SK-N-MC (cell line): ENCODE data around the gene FHL5.

ENCODE experiments used
- DNase-seq: peaks from one replicate; pipeline ENCODE4 v3.0.0-alpha.2; 2011; ENCODE audit warnings: low read depth, low spot score
- H3K27ac ChIP-seq: fragments of 200-600 bp; sonication (generic); 2 replicates; pipeline ENCODE4 v1.5.1; 2016; ENCODE audit warnings: mixed run types
- H3K36me3 ChIP-seq: fragments of 200-600 bp; sonication (generic); 2 replicates; pipeline ENCODE4 v1.6.1; 2017; ENCODE audit warnings: antibody characterized with exemption, low read length, mixed read lengths; ENCODE audit not compliant: insufficient read depth
- H3K4me3 ChIP-seq: fragments of 200-600 bp; sonication (generic); 2 replicates; pipeline ENCODE4 v1.5.1; 2016
- H3K9ac ChIP-seq: fragments of 200-600 bp; sonication (generic); 2 replicates; pipeline ENCODE4 v1.8.0; 2017; ENCODE audit warnings: mixed run types, mixed read lengths; ENCODE audit not compliant: insufficient read length
- H3K9me3 ChIP-seq: fragments of 200-600 bp; sonication (generic); 2 replicates; pipeline ENCODE4 v1.6.1; 2017; ENCODE audit warnings: low read depth, mild to moderate bottlenecking, antibody characterized with exemption, low read length, moderate library complexity, mixed read lengths
- EZH2 ChIP-seq: fragments of 200-600 bp; sonication (generic); IDR thresholded peaks from one replicate; pipeline ENCODE4 v1.6.1; 2017; ENCODE audit warnings: antibody characterized with exemption
- FOXP2 ChIP-seq: optimal IDR thresholded peaks from 2 replicates; pipeline ENCODE3; 2011; ENCODE audit warnings: mild to moderate bottlenecking, moderate library complexity; ENCODE audit not compliant: insufficient read depth; ENCODE audit errors: extremely low read length, control extremely low read depth
- POLR2AphosphoS5 ChIP-seq: IDR thresholded peaks from 2 replicates; pipeline ENCODE4 v1.6.1; 2012; ENCODE audit warnings: mild to moderate bottlenecking, low read depth, low read length, borderline replicate concordance

The FHL5 gene

DNA sequence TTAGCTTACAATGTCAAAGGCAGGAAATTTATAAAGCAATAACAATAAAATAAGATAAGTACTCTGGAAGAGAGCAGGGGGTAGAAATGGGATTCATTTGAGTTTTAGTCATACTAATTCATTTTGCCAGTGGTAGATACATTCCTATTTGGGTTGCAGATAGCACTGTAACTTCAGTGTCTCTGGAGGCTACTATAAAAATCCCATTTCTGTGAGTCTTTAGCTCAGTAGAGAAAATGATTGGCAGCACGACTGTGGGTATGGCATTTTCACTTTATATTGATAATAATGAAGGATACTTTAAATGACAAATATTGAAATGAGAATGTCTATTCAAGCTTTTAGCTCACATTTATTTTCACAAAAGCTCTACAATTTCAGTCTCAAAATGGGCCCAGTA lies 93.6 kb downstream of the FHL5 start:
- no peak for DNase-seq
- TF ChIP-seq POLR2AphosphoS5 (no peak), EZH2 (no peak), FOXP2 (no peak)
- no peak overlapping the region for H3K4me3 ChIP-seq
- no peak overlapping the region for H3K9ac ChIP-seq
- H3K27ac ChIP-seq, result no peak overlapping the region
- H3K9me3 ChIP-seq, result no peaks in the 10 kb centered on the region
- no peaks in the 10 kb centered on the region for H3K36me3 ChIP-seq

DNA sequence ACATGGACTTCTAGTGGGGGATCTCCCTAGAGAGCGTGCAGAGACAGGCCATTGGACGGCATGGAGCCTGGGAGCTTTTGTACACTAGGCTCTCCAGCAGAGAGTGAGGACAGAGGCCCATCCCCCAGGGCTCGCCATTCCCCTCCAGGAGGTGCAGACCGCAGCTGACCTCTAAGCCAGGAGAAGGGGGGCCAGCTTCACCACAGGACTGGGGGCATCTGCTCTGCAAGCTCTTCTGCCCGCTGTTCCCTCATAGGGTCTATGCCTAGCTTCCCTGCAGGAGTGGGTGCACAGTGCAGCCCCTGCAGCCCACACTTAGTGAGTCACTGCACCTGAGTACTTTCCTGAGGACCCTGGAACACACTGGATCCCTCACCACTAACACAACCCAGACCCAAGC lies 94.4 kb downstream of the FHL5 start:
- Histone ChIP-seq H3K9me3 (no peaks in the 10 kb centered on the region), H3K27ac (no peak overlapping the region), H3K4me3 (no peak overlapping the region), H3K9ac (no peak overlapping the region), H3K36me3 (no peaks in the 10 kb centered on the region)
- DNase-seq, result no peak
- TF ChIP-seq POLR2AphosphoS5 (no peak), FOXP2 (no peak), EZH2 (no peak)

DNA sequence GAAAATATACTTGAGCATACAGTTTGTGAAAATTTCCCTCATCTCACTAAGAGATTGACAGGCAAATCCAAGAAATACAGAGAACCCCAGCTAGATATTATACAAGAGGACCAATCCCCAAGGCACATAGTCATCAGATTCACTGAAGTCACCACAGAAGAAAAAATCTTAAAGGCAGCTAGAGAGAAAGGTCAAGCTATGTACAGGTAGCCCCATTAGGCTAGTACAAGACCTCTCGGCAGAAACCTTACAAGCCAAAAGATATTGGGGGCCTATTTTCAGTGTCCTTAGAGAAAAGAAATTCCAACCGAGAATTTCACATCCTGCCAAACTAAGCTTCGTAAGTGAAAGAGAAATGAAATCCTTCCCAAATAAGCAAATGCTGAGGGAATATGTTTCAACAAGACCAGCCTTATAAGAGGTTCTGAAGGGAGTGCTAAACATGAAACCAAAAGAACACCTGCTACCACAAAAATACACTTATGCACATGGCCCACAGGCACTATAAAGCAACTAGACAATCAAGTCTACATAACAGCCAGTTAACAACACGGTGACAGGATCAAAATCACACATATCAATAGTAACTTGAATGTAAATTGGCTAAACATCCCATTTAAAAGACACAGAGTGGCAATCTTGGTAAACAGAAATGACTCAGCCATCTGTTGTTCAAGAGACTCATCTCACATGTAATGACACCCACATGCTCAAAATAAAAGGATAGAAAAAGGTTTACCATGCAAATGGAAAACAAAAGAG lies 96.3 kb downstream of the FHL5 start:
- TF ChIP-seq FOXP2 (no peak), POLR2AphosphoS5 (no peak), EZH2 (no peak)
- no peak for DNase-seq
- no peak overlapping the region for H3K9ac ChIP-seq
- no peak overlapping the region for H3K4me3 ChIP-seq
- no peaks in the 10 kb centered on the region for H3K9me3 ChIP-seq
- no peak overlapping the region for H3K27ac ChIP-seq
- no peaks in the 10 kb centered on the region for H3K36me3 ChIP-seq
